A549 (cell line): ENCODE measurements around the gene DHX36.

Source experiments
- CTCF ChIP-seq: fragments of >200 bp; sonication (Bioruptor Twin); formaldehyde crosslinking; IDR thresholded peaks from 3 replicates; pipeline ENCODE4 v1.5.1; 2016
- HEYL ChIP-seq: fragments of 250-450 bp; sonication (Bioruptor Pico); IDR thresholded peaks from 2 replicates; pipeline ENCODE4 v1.8.0; 2021; ENCODE audit warnings: mild to moderate bottlenecking, moderate library complexity

GRCh38 chr3:154224366-154224765 lies 99.9 kb downstream of the DHX36 start:
- TF ChIP-seq CTCF (no peak), HEYL (CRISPR knock-in tag) (no peak)
